ENCODE data around the gene IRF2BP2. TPM values are rescaled to one million over a fixed set of nuclear protein-coding genes. Genes with fewer than 3 reads are reported as not detected.

Gene IRF2BP2
- total and polyA plus RNA-seq, 2 of the 13 experiments (the other 11 are each of a cell fraction or from before 2014, with no cell fraction given) = 140 to 147 TPM

- TF ChIP-seq ZBTB33 (CRISPR knock-in tag; IDR thresholded peaks at IDR 0.05) (no peak), GLI4 (CRISPR knock-in tag; IDR thresholded peaks at IDR 0.05; ENCODE audit: borderline replicate concordance) (no peak), ATF2 (CRISPR knock-in tag; IDR thresholded peaks at IDR 0.05) (0 out of 2 replicates have a peak, but pooled peaks have one; percentile 30), SETDB1 (CRISPR knock-in tag; IDR thresholded peaks at IDR 0.05; ENCODE audit: borderline replicate concordance) (no peak), ZNF431 (CRISPR knock-in tag; IDR thresholded peaks at IDR 0.05; ENCODE audit: borderline replicate concordance, low read depth) (no peak), KAT8 (CRISPR knock-in tag; IDR thresholded peaks at IDR 0.05) (no peak), PLSCR1 (CRISPR knock-in tag; IDR thresholded peaks at IDR 0.05; ENCODE audit: borderline replicate concordance) (no peak), ZNF326 (CRISPR knock-in tag; IDR thresholded peaks at IDR 0.05; ENCODE audit: borderline replicate concordance) (no peak), HOXA5 (CRISPR knock-in tag; IDR thresholded peaks at IDR 0.05) (no peak), ZBTB1 (CRISPR knock-in tag; IDR thresholded peaks at IDR 0.05; ENCODE audit: borderline replicate concordance) (no peak), POLR2G (IDR thresholded peaks at IDR 0.05; ENCODE audit: low read depth, low read length) (peak; percentile 82), AFF4 (CRISPR knock-in tag; IDR thresholded peaks at IDR 0.05) (peak; percentile 78), ATM (IDR thresholded peaks at IDR 0.05; ENCODE audit: borderline replicate concordance) (no peak), LBX2 (CRISPR knock-in tag; IDR thresholded peaks at IDR 0.05; ENCODE audit: borderline replicate concordance) (no peak), ZNF574 (CRISPR knock-in tag; IDR thresholded peaks at IDR 0.05) (no peak), RFX5 (IDR thresholded peaks at IDR 0.05; ENCODE audit: low read depth, low read length) (no peak)
These were observed 6.5 kb downstream of the IRF2BP2 start (continued) for GRCh38 chr1:234603221-234604204.

Measured in HepG2 (cell line).